Fibroblast of the conjunctiva (primary cell): ENCODE measurements around the gene DIAPH1.
A peak's percentile ranks its signal among the peaks of the same experiment; 100 is the strongest.

ENCODE experiments used
- DNase-seq: peaks from one replicate; pipeline ENCODE4 v3.0.0-alpha.2; 2010; ENCODE audit warnings: low read depth

Gene DIAPH1

DNA sequence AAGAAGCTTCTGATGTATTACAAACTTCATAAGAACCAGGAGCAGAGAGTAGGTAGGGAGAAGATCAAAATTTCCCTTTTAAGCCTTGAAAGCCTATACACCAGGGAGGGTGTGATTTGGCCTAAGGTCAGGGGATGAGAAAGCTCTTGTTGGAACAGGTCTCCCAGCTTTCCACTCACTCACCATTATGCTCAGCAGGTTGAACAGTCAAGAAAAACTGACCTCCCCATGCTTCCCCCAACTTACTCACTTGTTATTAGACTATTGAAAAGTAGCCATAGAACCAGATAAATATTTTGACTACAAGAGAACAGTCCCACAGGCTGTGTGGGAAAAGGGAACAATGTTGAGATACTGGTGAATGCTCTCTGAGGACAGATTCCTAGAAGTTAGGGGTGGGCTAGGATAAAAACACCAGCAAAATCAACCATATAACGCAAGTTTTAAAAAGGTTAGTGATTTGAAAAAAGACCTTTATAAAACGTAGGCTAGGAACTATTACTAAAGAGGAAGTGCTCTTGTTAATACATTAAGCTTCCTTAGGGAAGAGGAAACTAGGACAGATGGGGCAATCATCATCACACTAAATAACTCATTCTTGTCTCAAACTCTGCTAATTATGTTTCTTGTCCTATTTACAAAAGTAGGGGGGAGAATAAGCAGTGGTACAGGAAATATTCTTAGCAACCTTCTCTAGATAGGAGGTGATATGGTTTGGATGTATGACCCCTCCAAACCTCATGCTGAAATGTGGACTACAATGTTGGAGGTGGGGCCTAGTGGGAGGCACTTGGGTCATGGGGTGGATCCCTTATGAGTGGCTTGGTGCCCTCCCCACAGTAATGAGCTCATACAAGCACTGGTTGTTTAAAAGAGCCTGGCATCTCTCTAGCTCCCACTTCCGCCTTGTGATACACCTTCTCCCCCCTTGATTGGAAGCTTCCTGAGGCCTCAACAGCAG is 98.9 kb downstream of the DIAPH1 start:
- no peak for DNase-seq

DNA sequence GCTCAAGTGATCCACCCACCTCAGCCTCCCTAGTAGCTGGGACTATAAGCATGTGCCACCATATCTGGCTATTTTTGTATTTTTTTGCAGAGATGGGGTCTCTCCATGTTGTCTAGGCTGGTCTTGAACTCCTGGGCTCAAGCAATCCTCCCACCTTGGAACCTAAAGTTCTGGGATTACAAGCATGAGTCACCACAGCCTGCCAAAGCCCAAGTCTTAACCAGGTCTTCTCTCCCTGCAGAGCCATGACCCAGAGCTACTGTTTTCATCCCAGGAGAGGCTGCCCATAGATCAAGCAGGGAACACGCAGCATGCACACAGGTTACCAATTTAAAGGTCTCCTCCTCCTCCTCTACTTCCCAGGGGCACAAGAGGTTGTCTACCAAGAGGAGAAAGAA is 100.2 kb downstream of the DIAPH1 start:
- DNase-seq, result no peak

DNA sequence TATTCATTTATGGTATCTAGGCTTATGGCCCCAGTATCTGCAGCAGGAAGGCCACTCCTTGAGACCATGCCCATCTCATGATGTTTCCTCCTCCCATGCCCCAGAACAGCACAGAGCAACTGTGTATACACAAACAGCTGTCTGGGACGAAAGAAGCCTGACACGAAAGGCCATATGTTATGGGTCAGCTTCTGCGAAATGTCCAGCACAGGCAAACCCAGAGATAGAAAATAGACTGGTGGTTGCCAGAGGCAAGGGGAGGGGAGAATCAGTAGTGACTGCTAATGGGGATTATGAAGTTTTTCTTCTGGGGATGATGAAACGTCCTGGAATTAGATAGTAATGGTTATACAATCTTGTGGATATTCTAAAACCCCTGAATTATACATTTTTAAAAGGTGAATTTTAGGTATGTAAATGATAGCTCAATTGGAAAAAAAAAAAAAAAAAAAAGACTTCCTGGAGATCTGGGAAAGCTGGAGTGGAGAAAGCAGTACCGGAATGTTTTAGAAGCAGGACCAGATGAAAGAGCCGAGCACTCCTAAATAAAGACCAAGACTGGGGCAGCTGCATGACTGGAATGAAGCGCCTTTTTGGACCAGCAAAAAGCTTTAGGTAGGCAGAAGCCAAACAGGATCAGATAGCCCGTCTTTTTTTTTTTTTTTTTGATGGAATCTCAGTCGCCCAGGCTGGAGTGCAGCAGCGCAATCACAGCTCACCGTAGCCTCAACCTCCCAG is 100.8 kb downstream of the DIAPH1 start:
- peak; percentile 67 for DNase-seq

- no peak for DNase-seq
These were observed 101.5 kb downstream of the DIAPH1 start for GRCh38 chr5:141517312-141517711.

DNA sequence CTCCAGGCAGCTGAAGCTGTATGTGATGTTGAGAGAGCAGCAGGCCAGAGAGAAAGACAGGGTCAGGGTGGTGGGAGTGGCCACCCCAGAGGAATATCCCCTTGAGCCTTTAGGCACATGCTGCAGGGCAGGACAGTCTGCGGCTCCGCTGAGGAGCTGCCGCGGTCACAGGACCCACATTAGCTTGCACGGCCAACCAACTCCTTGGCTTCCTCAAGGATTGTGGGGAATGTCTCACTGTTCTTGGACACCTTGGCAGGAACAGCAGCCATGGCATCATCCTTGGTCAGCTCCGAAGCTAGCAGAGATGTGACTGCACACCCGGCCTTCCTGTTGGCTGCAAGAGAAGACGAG is 102.2 kb downstream of the DIAPH1 start:
- no peak for DNase-seq

DNA sequence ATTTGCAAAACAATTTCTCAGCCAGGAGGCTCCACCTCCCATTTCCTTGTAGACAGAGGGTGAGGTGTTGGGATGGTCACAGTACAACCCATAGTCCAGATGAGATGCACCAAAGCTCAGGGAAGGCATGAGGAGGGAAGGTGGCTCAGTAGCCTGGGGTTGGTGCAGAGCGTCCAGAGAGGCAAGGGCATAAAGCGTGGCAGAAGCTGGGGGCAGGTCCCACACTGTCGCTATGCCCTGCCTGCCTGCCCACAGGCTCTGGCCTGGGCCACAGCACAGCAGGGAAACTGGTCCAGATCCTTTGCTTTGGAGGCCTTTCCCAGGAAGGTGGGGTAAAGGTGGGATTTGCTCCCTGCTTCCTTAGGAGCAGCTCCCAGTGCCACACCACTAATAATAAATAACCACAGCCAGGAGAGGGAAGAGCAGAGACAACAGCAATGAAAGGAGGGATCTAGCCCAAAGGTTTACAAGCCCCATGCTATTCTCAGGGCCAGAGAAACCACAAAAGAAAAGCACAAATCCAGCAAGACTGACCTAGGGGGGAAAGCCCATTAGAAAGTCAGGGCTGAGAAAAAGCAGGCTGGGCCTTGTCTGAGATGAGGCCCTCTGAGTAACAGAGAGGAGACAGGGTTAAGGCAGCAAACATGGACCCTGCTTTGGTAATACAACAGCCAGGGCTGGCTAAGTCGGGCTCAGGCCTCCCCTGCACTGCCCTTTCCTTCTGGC is 102.7 kb downstream of the DIAPH1 start:
- no peak for DNase-seq

DNA sequence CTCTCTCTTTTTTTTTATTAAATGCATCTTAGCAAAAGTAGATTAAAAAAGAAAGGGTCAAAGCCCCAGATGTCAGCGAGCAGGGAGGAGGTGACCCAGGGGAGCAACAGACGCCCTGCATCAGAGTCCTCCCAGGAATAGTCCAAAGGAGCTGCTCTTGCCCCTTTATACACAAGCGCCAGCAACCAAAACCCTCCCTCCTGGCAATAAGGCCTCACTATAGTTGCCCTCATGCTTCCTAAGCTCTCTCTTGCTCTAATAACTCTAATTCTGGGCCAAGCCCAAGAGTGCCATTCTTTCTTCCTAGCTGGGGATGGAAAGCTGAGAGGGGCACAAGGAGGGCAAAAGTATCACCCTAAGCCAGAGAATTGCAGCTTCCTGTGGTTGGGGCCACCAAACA is 103.7 kb downstream of the DIAPH1 start:
- DNase-seq, result no peak

DNA sequence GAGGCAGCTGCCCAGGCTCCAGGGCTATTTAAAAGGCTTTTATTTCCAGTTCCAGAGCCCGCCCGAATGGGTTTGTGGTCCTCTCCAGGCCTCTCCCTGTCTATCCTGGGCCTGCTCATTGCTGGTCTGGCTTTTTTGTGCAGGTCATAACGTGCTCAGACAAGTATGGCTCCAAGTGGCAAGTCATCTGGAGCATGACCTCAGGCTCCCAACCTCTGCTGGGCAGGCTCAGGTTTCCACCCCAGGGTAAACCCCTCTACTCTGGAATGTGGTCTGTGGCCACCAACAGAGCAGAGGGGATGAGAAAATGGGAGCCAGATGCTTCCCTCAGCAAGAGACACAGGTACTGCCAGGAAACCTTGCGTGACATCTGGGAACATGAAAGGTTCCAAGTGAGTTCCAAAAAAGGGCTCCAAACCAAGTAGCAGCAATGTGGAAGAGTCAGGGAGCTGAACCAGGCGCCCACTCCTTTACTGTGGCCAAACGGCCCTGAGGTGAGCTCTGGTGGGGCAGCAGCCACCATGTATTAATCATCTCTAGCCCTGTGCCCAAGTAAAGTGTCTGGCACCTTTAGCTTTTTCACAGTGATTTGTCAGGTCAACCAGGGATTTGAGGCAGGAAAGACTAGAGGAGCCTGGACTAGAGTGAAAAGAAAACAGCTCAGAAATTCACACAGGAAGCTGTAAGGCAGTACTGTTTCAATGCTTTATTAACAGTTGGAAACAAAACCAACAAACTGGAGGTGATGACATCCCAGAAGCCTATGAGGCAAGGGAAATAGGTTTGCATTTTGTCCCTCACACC is 104.3 kb downstream of the DIAPH1 start:
- DNase-seq, result no peak

DNA sequence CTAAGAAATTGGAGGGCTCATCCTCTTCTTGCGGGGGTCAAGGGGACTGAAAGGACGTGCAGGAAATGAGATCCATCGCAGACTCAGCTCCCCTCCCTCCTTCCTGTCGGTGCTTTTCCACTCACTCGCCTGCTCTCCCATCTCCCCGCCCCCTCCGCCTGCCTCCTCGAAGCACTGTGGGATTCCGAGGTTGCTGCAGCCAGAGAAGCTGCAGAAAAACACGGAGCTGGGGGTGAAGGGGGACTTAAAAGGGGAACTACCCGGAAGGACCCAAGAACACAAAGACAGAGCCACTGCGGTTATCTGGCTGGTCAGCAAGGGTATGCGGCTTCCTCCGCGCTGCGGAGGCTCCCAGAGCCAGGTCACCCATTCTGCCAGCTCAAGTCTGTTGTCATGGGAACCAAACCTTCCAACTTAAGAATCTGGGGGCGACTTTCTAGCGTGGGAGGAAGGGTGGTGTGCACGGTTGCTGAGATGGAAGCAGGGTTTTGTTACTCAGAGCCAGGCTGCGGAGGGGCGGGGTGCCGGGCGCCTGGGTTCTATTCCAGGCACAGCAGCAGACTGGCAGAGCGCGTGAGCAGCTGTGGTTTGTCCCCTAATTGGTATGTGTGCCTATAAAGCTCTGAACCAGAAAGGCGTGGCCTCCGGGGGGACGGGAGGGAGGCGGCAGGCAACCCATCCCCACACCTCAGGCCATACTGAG is 105.0 kb downstream of the DIAPH1 start:
- peak; percentile 71 for DNase-seq

GRCh38 chr5:141512911-141513626 is 105.7 kb downstream of the DIAPH1 start:
- no peak for DNase-seq

GRCh38 chr5:141512390-141512910 is 106.3 kb downstream of the DIAPH1 start:
- DNase-seq, result peak; percentile 53

DNA sequence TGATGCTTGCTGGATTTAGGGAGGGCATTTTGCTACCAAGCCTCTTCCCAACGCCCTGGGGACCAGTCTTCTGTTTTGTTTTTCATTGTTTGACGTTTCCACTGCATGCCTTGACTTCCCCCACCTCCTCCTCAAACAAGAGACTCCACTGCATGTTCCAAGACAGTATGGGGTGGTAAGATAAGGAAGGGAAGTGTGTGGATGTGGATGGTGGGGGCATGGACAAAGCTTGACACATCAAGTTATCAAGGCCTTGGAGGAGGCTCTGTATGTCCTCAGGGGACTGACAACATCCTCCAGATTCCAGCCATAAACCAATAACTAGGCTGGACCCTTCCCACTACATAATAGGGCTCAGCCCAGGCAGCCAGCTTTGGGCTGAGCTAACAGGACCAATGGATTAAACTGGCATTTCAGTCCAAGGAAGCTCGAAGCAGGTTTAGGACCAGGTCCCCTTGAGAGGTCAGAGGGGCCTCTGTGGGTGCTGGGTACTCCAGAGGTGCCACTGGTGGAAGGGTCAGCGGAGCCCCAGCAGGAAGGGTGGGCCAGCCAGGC is 107.0 kb downstream of the DIAPH1 start:
- DNase-seq, result no peak

- no peak for DNase-seq
These were observed 107.8 kb downstream of the DIAPH1 start for GRCh38 chr5:141510850-141511601.

GRCh38 chr5:141510160-141510559 is 108.6 kb downstream of the DIAPH1 start:
- no peak for DNase-seq

DNA sequence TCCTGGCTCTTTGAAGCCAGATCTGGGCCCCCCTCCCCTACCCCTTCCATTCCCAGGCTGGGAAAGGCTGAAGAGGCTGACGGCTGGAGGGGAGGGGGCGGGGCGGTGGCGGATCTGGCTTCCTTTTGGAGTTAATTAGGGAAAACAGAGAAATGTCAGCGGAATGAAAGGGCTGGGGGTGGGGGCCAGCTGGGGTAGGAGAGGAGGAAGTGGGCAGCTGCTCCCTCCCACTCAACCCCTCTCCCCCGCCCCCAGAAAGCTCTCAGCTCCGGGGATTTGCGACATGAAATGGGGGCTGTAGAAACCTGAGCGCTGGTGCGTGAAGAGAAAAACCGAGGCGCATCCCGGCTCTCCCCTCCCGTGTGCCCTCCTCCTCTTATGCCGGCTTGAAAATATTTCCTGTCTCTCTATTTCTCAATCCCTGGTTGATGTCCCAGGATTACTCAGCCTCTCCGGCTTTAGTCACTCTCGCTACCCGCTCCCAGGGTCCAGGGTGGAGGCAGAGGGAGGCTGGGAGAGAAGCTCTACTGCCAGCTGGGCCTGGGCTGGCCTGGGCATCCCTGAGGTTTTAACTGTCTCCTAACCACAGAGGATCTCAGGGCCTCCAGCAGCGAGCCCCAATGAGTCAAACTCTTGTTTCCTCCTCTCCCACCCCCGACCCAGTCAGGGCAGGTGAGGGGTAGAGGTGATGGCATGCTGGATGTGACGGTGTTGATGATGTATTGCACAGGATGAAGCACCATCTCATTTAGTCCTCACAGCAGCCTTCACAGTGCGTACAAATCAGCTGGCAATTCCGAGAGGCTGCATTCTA is 109.8 kb downstream of the DIAPH1 start:
- DNase-seq, result peak; percentile 88

DNA sequence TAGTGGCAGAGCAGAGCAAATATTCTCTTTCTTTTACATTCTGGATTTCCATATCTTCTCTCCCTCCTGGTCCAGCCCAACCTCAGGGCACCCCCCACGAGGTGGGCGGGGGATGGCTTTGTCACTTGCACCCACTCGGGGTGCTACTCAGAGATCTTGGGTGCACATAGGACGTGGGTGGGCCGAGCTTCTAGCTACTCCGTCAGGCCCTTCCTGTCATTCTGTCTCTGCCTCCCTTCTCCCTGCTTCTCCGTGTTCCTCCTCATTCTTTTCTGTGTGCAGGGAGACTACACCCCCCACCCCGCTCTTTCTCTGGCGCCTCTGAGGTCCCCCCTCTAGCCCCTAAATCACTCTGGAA is 110.4 kb downstream of the DIAPH1 start:
- DNase-seq, result no peak

GRCh38 chr5:141507387-141508091 is 111.3 kb downstream of the DIAPH1 start:
- peak; percentile 82 for DNase-seq
